Brain microvascular endothelial cell (primary cell): Measurements from ENCODE around the gene RBMS3.

Source experiments
- DNase-seq: peaks from one replicate; pipeline ENCODE4 v3.0.0-alpha.2; 2020
- H3K27ac ChIP-seq: fragments of 250-450 bp; sonication (Bioruptor Pico); 2 replicates; pipeline ENCODE4 v1.5.1; 2020; ENCODE audit warnings: mild to moderate bottlenecking, moderate library complexity
- H3K27me3 ChIP-seq: fragments of 250-450 bp; sonication (Bioruptor Pico); replicated peaks from 2 replicates; pipeline ENCODE4 v1.5.1; 2020; ENCODE audit warnings: mild to moderate bottlenecking
- H3K36me3 ChIP-seq: fragments of 250-450 bp; sonication (Bioruptor Pico); replicated peaks from 2 replicates; pipeline ENCODE4 v1.5.1; 2020; ENCODE audit warnings: mild to moderate bottlenecking
- H3K4me3 ChIP-seq: 2 replicates; pipeline ENCODE4 v1.5.1; 2011; ENCODE audit warnings: low read depth, mild to moderate bottlenecking, control low read depth, low read length, moderate library complexity
- CTCF ChIP-seq: IDR thresholded peaks from 2 replicates; pipeline ENCODE4 v1.5.1; 2011; ENCODE audit warnings: low read depth, mild to moderate bottlenecking, moderate library complexity, low read length, control low read depth, inconsistent platforms; ENCODE audit errors: missing control alignments
- in situ Hi-C: cut with HindIII; loops from 2 replicates; pipeline ENCODE4 v1.10.0; 2017; ENCODE audit warnings: low sequenced_read_pairs, low pct_ligation_motif_present

RBMS3 gene

GRCh38 chr3:29708884-29709283 lies 428.0 kb downstream of the RBMS3 start:
- Histone ChIP-seq H3K27me3 (no peaks in the 10 kb centered on the region), H3K4me3 (no peak overlapping the region), H3K36me3 (no peaks in the 10 kb centered on the region), H3K27ac (no peak overlapping the region)
- DNase-seq: no peak
- TF ChIP-seq CTCF: no peak
- in situ Hi-C loops: no loop called here

- TF ChIP-seq CTCF: no peak
- in situ Hi-C loops: no loop called here
- H3K27ac ChIP-seq: no peak overlapping the region
- no peak for DNase-seq
- H3K36me3 ChIP-seq: no peaks in the 10 kb centered on the region
- H3K27me3 ChIP-seq: no peaks in the 10 kb centered on the region
- no peak overlapping the region for H3K4me3 ChIP-seq
Observed at GRCh38 chr3:29711255-29711771, 430.4 kb downstream of the RBMS3 start.

GRCh38 chr3:29716213-29716612 lies 435.3 kb downstream of the RBMS3 start:
- Histone ChIP-seq H3K36me3 (no peaks in the 10 kb centered on the region), H3K27ac (no peak overlapping the region)
- in situ Hi-C loops: no loop called here

GRCh38 chr3:29718661-29719065 lies 437.8 kb downstream of the RBMS3 start:
- in situ Hi-C loops: no loop called here
- no peak overlapping the region for H3K27ac ChIP-seq
- H3K27me3 ChIP-seq: no peaks in the 10 kb centered on the region
- no peaks in the 10 kb centered on the region for H3K36me3 ChIP-seq
- no peak overlapping the region for H3K4me3 ChIP-seq
- TF ChIP-seq CTCF: no peak
- no peak for DNase-seq

More at GRCh38 chr3:29716213-29716612, 435.3 kb downstream of the RBMS3 start:
- Histone ChIP-seq H3K4me3 (no peak overlapping the region), H3K27me3 (no peaks in the 10 kb centered on the region)
- no peak for DNase-seq
- no peak for TF ChIP-seq CTCF

GRCh38 chr3:29720665-29721064 lies 439.8 kb downstream of the RBMS3 start:
- no peaks in the 10 kb centered on the region for H3K36me3 ChIP-seq
- no peaks in the 10 kb centered on the region for H3K27me3 ChIP-seq
- in situ Hi-C loops: no loop called here
- DNase-seq: no peak
- no peak overlapping the region for H3K4me3 ChIP-seq
- no peak for TF ChIP-seq CTCF
- H3K27ac ChIP-seq: no peak overlapping the region

- no peak overlapping the region for H3K27ac ChIP-seq
- no peak for DNase-seq
- no peak overlapping the region for H3K4me3 ChIP-seq
- no peak for TF ChIP-seq CTCF
- no peaks in the 10 kb centered on the region for H3K36me3 ChIP-seq
- in situ Hi-C loops: no loop called here
- no peaks in the 10 kb centered on the region for H3K27me3 ChIP-seq
Observed at GRCh38 chr3:29721789-29722188, 440.9 kb downstream of the RBMS3 start.
